ENCODE measurements around the gene BCL6. TPM values are rescaled to one million over a fixed set of nuclear protein-coding genes. Genes with fewer than 3 reads are reported as not detected.

Gene BCL6
- total RNA-seq, 2 experiments from 2014 or later: 14.9 to 16.9 TPM

GRCh38 chr3:187726564-187726963 lies 18.7 kb downstream of the BCL6 start:
- POLR2A ChIA-PET: no interaction called here
- CTCF ChIA-PET: interaction anchor here (2.6 kb wide), 1 partner anchor 13 kb away, joined by 10 read pairs; no protein-coding TSS in a partner anchor

GRCh38 chr3:187725653-187726370 lies 19.5 kb downstream of the BCL6 start:
- ChIA-PET CTCF (no interaction called here), POLR2A (no interaction called here)

- POLR2A ChIA-PET: no interaction called here
- CTCF ChIA-PET: no interaction called here
Observed at GRCh38 chr3:187725224-187725623, 20.0 kb downstream of the BCL6 start.

GRCh38 chr3:187722206-187722612 lies 23.1 kb downstream of the BCL6 start:
- CTCF ChIA-PET: interaction anchor here (1.1 kb wide), 1 partner anchor 18 kb away, joined by 4 read pairs; no protein-coding TSS in a partner anchor

GRCh38 chr3:187721055-187721454 lies 24.2 kb downstream of the BCL6 start:
- CTCF ChIA-PET: no interaction called here
- POLR2A ChIA-PET: no interaction called here

More at GRCh38 chr3:187722206-187722612, 23.1 kb downstream of the BCL6 start:
- POLR2A ChIA-PET: no interaction called here

GRCh38 chr3:187720337-187720670 lies 25.0 kb downstream of the BCL6 start:
- ChIA-PET POLR2A (no interaction called here), CTCF (interaction anchor here (1.1 kb wide), 1 partner anchor 19 kb away, joined by 3 read pairs; no protein-coding TSS in a partner anchor)

- CTCF ChIA-PET: interaction anchor here (1.1 kb wide), 1 partner anchor 20 kb away, joined by 3 read pairs; no protein-coding TSS in a partner anchor
- POLR2A ChIA-PET: no interaction called here
Observed at GRCh38 chr3:187719628-187720336, 25.5 kb downstream of the BCL6 start.

GRCh38 chr3:187718802-187719201 lies 26.5 kb downstream of the BCL6 start:
- CTCF ChIA-PET: interaction anchor here (1.7 to 7.8 kb wide), 2 partner anchors 103 to 401 kb away, joined by 4 to 40 read pairs; no protein-coding TSS in a partner anchor
- POLR2A ChIA-PET: no interaction called here

- POLR2A ChIA-PET: no interaction called here
- CTCF ChIA-PET: interaction anchor here (1.7 to 7.8 kb wide), 2 partner anchors 102 to 400 kb away, joined by 4 to 40 read pairs; no protein-coding TSS in a partner anchor
Observed at GRCh38 chr3:187717572-187717971, 27.7 kb downstream of the BCL6 start.

GRCh38 chr3:187714404-187714979 lies 30.8 kb downstream of the BCL6 start:
- ChIA-PET POLR2A (no interaction called here), CTCF (interaction anchor here (0.7 to 7.8 kb wide), 5 partner anchors 35 to 1037 kb away, joined by 3 to 40 read pairs (median 8); no protein-coding TSS in a partner anchor)

GRCh38 chr3:187713504-187713903 lies 31.8 kb downstream of the BCL6 start:
- ChIA-PET POLR2A (no interaction called here), CTCF (interaction anchor here (1.4 to 7.8 kb wide), 4 partner anchors 13 to 395 kb away, joined by 3 to 40 read pairs (median 12); no protein-coding TSS in a partner anchor)

GRCh38 chr3:187709155-187709554 lies 36.1 kb downstream of the BCL6 start:
- ChIA-PET POLR2A (no interaction called here), CTCF (interaction anchor here (0.8 to 1.3 kb wide), 3 partner anchors 29 to 489 kb away, joined by 3 to 5 read pairs (median 3); no protein-coding TSS in a partner anchor)

GRCh38 chr3:187708696-187709095 lies 36.6 kb downstream of the BCL6 start:
- ChIA-PET CTCF (interaction anchor here (1.1 kb wide), 1 partner anchor 29 kb away, joined by 3 read pairs; no protein-coding TSS in a partner anchor), POLR2A (no interaction called here)

GRCh38 chr3:187706971-187707370 lies 38.3 kb downstream of the BCL6 start:
- ChIA-PET POLR2A (no interaction called here), CTCF (no interaction called here)

GRCh38 chr3:187705164-187705563 lies 40.1 kb downstream of the BCL6 start:
- POLR2A ChIA-PET: no interaction called here
- CTCF ChIA-PET: interaction anchor here (1.4 kb wide), 1 partner anchor 26 kb away, joined by 5 read pairs; no protein-coding TSS in a partner anchor

- CTCF ChIA-PET: interaction anchor here (1.1 kb wide), 1 partner anchor 25 kb away, joined by 3 read pairs; no protein-coding TSS in a partner anchor
- POLR2A ChIA-PET: no interaction called here
Observed at GRCh38 chr3:187702507-187703033, 42.7 kb downstream of the BCL6 start, which contains the start of gene RTP2. Gene RTP2, minus strand, starts transcription at chr3:187702557. Its CDS starts 429 bp downstream, at chr3:187702128.

GRCh38 chr3:187700249-187700648 lies 45.0 kb downstream of the BCL6 start:
- ChIA-PET POLR2A (no interaction called here), CTCF (interaction anchor here (0.7 to 1.7 kb wide), 2 partner anchors 13 to 16 kb away, joined by 3 to 4 read pairs; no protein-coding TSS in a partner anchor)

GRCh38 chr3:187698499-187699399 lies 46.5 kb downstream of the BCL6 start:
- CTCF ChIA-PET: interaction anchor here (0.5 kb wide), 2 partner anchors 371 to 533 kb away, joined by 3 read pairs; no protein-coding TSS in a partner anchor
- POLR2A ChIA-PET: no interaction called here

- CTCF ChIA-PET: no interaction called here
- POLR2A ChIA-PET: no interaction called here
Observed at GRCh38 chr3:187696021-187696420, 49.2 kb downstream of the BCL6 start.
